Measurements from ENCODE around the gene CORO7.
"Not testable (repeated sequence)": the region's sequence is repeated elsewhere in the genome, so short reads cannot be mapped to it uniquely, and the experiment has no call there.

Gene CORO7

DNA sequence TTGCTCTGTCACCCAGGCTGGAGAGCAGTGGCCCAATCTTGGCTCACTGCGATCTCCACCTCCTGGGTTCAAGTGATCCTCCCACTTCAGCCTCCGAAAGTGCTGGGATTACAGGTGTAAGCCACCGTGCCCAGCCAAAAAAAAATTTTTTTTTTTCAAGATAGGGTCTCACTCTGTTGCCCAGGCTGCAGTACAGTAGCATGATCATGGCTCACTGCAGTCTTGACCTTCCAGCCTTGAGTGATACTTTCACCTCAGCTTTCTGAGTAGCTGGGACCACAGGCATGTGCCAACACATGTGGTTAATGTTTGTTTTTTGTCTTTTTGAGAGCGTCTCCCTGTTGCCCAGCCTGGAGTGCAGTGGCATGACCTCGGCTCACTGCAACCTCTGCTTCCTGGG lies 63.6 kb downstream of the CORO7 start:
- DNase-seq: no peak

DNA sequence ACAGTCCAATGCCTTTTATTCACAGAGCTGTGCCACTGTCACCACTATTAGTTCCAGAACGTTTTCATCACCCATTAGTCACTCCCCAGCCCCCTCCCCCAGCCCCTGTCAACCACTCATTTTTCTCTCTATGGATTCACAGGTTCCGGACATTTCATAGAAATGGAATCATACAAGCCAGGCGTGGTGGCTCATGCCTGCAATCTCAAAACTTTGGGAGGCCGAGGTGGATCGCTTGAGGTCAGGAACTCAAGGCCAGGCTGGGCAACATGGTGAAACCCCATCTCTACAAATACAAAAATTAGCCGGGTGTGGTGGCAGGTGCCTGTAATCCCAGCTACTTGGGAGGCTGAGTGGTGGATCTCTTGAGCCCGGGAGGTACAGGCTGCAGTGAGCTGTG lies 64.5 kb downstream of the CORO7 start:
- no peak for DNase-seq

DNA sequence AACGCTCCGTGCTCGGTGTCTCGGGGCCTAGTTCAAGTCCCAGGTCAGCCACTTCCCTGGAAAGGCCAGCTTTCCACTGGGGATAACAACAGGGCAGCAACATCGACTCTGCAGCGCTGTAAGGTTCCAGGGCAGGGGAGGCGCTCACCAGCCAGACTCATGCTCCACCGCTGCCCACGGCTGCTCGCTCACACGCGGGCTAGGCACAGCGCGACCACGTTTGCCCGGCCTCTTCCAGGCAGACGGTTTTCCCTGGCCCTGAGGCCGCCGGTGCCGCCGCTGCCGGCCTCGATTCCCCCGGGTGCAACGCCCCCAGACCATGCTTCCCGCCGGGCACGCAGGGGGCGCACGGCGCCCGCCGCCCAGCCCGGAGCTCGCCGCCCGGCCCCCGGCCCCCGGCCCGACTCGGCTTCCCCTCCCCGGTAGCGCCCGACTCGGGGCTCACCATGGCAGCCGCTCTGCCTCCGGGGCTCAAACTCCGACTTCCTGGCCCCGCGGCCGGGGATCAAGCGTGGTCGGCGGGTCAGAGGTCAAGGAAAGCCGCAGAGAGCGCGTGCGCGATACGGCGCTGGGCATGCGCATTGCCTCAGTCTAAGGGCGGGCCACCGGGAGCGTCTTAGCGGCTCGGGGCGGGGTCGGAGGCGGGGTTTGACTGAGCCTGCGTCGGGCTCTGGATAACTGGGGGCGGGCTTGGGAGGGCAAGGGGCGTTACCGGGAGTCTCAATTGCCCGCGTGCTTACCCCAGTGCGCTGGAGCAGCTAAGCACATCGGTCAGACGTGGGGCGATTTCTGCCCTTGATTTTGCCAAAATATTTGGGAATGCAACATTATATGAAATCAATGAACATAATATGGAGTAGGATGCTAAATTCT lies 65.4 kb downstream of the CORO7 start, which contains the start of gene PAM16:
Gene PAM16, minus strand, starts transcription at position 535 of the 873 bp plus-strand sequence. Its CDS starts 87 bp downstream, at position 448.
- peak; percentile 83 for DNase-seq

DNA sequence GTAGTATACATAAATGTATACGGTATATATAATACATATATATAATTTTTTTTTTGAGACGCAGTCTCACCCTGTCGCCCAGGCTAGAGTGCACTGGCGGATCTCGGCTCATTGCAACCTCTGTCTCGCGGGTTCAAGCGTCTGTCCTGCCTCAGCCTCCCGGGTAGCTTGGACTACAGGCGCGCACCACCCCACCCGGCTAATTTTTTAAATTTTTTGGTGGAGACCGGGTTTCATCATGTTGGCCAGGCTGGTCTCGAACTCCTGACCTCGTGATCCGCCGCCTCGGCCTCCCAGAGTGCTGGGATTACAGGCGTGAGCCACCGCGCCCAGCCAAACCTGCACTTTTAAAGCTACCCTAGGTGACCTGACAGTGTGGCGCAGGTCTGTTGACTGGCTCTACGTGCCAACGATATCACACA lies 66.0 kb downstream of the CORO7 start:
- DNase-seq: no peak

DNA sequence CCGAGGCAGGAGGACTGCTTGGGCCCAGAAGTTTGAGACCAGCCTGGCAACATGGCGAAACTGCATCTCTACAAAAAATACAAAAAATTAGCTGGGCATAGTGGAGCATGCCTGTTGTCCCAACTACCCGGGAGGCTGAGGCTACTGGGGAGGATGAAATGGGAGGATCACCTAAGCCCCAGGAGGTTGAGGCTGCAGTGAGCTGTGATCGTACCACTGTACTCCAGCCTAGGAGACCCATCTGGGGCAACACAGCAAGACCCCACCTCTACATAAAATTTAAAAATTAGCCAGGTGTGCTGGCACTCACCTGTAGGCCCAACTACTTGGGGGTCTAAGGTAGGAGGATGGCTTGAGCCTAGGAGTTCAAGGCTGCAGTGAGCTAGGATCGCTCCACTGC lies 67.1 kb downstream of the CORO7 start:
- no peak for DNase-seq

DNA sequence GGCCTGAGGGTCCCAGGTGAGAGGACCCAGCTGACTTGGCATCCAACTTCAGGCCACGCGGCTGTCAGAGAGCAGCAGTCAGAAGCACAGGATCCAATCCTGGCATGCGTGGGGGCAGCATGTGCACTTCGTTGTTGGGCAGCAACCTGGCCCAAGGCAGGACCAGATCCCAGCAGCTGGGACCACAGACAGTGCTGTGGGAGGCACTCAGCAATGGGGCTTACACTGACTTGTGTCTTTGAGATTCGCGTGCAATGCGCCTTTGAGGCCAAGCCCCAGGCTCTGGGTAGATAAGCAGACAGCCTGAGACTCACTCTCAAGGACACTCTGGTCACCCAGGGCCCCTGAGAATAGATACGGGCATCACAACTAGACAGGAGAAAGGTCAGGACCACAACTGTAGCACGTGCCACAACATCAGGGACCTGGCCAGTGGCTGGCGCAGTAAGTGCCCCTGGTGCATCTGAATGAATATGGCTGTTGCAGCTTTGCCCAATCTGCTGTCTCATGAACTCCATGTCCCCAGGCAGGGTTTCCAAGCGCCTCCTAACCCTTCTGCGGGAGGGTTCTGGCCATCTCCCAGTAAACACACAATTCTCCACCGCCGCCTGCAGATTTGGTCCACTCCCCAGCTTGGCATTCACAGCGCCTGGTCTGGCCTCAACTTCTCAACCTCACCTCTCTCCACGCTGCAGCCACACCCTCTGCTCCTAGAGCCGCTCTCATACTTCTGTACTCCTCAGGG lies 68.5 kb downstream of the CORO7 start:
- DNase-seq: no peak

DNA sequence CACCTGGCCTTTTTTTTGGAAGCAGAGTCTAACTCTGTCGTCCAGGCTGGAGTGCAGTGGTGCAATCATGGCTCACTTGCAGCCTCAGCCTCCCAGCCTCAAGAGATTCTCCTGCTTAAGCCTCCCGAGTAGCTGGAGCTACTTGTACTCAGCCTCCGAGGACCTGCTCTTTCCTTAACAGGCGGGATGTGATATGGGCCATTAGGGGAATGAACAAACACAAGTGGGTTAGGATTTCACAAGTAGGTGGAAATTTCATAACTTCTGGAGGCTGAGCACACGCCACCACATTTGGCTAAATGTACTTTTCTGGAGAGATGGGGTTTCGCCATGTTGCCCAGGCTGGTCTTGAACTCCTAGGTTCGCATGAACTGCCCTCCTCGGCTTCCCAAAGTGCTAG lies 69.4 kb downstream of the CORO7 start:
- no peak for DNase-seq

DNA sequence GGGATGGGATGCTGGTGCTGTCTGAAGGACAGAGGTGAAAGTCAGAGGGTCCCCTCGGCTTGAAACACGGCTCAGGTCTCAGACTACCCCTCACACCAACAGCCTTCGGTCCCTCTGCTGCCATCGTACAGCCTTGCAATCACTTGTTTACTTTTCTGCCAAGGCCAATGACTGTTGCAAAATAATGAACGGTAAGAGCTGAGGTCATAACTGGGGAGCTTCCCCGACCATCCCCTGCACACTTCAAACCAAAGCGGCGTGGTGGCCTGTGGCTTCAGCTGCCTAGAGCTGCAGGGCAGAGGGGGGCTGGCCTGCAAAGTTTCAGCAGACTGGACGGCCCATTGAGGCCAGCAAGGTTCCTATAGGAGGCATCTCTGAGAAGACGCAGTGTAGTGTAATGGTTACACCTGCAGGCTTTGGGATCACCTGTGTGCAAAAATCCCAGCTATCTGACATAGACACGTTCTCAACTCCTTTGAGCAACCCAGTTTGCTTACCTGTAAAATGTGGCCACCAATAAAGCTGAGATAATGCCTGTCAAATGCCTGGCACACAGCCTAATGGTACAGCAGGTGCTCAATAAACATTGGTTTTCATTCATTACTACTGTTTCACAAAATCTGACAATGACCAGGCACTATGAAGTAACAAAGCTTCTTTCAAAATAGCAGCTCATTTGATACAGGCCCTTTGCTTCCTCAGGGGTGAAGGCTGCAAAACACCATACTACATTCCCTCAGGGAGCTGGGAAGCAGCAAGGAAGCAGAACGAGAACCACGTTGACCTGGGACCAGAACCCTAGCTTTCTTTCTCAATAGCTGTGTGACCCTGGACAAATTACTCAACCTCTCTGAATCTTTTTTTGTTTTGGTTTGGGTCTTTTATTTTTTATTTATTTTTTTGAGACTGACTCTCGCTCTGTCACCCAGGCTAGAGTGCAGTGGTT lies 70.3 kb downstream of the CORO7 start:
- DNase-seq: no peak

DNA sequence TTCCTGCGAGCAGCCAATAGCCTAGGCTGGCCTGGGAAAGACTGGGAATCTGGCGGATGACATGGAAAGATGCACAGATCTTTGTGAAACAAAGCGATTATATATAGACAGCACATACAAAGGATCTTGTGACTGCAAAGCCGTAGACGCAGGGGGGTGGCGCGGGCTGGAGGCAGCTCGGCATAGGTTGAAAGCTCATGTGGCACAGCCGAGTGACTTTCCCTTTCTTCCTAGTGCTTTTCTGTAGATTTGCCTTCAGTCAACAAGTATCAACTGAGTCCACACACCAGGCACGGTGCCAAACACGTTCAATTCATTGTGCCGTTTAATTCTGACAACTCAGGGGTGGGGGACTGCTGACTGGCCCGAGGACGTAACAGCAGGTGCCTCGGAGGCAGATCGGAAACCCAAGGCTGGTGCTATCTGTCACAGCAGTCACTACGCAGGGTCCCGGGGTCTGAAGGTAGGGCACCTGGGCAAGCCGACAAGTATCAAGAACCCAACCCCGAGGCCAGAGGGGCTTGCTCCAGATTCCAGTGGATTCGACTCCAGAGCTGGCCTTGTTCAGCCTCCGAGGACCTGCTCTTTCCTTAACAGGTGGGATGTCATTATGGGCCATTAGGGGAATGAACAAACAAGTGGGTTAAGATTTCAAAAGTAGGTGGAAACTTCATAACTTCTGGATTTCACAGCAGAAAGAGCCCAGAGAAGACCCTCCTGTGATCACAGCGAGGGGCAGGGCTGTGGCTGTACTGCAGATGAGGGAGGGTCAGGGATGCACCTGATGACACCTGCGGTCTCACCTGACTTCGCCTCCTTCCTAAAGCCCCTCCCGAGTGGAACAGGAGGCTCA lies 71.2 kb downstream of the CORO7 start:
- DNase-seq: no peak

DNA sequence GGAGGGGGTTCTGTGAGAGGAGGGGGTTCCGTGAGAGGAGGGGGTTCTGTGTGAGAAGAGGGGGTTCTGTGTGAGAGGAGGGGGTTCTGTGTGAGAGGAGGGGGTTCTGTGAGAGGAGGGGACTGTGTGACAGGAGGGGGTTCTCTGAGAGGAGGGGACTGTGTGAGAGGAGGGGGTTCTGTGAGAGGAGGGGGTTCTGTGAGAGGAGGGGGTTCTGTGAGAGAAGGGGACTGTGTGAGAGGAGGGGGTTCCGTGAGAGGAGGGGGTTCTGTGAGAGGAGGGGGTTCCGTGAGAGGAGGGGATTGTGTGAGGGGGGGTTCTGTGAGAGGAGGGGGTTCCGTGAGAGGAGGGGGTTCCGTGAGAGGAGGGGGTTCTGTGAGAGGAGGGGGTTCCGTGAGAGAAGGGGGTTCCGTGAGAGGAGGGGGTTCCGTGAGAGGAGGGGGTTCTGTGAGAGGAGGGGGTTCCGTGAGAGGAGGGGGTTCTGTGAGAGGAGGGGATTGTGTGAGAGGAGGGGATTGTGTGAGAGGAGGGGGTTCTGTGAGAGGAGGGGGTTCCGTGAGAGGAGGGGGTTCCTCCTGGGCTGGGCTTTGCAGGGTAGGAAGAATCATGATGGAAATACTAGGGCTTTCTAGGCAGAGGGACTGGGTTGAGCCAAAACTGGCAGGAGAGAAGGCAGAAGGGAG lies 72.0 kb downstream of the CORO7 start:
- not testable (repeated sequence) for DNase-seq

DNA sequence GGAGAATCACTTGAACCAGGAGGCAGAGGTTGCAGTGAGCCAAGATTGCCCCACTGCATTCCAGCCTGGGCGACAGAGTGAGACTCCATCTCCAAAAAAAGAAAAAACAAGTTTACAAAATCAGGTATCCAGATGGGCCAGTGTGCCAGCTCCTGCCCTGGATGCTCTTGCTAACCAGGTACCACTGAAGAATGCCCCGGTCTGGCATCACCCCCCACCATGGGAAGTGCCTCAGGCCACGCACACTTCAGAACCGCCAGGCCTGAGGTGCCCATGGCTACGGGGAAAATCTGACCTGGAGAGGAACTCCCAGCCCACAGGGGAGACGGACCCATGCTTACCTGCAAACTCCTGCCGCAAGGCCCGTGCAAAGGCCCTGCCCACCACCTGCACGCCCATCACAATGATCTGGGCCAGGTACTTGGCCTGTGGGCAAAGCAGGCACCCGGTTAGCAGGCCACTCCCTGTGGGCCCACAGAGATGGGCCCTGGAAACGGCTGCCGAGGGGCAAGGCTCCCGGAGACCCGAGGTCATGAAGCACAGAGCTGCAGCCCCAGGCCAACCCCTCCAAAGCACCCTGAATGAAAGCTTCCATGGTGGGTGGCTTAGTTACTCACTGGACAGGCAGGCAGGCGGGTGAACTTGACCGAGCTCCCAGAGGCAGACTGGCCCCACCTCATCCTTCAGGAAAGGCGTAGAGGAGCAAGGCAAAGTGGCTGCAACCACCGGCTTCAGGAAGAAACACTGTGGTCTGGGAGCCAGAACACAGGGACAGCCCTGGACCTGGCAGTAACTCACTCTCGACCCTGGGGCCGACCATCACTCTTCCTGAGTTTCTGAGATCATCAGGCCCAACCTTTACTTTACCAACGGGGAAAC lies 73.3 kb downstream of the CORO7 start:
- no peak for DNase-seq

DNA sequence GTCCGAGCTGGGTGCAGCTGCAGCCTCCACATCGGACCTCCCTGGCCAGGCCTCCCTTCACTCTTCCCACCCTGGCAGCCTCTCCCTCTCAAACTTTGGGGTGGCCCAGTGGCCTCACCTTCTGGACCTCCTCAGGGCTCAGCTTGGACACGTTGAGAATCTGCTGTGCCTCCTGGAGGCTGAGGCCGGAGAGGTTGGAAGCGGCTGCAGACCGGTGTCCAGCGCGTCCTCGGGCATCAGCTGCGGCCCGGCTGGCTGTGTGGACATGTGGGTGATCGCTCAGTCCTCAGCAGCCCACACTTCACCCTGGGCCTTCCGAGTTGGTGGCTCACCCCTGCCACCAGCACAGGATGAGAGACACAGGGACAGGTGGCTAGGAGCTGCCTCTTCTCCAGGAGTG lies 75.1 kb downstream of the CORO7 start:
- DNase-seq: no peak

DNA sequence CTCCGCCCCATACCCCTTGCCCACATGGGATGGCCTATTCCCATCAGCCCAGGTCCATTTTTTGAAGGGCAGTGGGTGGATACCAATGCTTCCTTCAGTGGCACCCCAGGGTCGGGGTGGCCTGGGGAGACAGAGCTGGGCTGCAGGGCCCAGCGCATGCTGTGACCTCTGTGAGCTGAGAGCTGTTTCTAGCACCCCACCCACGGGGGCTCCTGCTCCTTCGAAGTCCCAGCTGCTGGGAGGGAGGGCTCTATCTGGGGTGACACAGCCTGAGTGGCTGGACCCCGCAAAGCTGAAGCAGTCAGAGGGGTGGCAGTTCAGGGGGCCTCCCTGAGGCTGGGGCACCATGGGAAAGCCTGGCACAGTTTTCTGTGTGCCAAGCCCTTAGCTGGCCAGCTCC lies 76.0 kb downstream of the CORO7 start:
- DNase-seq: no peak

DNA sequence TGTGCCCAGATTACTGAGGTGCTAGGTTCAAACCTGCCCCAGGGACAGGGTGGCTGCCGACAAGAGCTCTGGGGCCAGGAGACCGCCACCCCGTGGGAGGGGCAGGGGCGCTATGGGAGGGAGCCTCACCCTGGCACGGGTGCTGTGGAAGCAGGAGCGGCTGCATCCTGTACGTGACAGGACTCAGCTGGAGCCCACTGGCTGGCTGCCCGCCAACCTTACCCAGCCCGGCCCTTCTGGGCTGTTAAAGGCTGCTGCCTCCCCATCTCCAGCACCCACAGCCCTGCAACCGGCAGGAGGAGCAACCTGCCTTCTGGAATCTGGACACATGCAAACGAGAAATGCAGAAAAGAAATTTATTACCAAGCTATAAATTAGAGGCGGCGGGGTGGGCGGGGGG lies 76.5 kb downstream of the CORO7 start:
- no peak for DNase-seq

DNA sequence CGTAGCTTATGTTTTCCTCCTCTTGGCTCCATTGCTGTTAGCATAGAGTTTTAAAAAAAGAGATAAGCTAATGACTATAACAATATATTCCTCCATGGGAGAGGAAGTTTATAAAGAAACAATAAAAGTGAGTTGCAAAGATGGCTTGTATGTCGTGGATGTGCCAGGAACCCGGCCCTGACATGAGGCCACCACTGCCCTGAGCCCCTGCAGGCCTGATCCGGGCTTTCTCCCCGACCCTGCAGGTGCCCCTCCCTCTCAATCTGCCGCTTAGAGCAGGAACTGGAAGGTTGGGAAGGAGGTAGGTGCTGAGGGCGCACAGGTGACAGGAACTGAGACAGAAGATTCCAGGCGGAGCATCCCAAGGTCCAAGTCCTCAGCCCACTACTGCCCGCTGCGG lies 76.9 kb downstream of the CORO7 start:
- DNase-seq: no peak

DNA sequence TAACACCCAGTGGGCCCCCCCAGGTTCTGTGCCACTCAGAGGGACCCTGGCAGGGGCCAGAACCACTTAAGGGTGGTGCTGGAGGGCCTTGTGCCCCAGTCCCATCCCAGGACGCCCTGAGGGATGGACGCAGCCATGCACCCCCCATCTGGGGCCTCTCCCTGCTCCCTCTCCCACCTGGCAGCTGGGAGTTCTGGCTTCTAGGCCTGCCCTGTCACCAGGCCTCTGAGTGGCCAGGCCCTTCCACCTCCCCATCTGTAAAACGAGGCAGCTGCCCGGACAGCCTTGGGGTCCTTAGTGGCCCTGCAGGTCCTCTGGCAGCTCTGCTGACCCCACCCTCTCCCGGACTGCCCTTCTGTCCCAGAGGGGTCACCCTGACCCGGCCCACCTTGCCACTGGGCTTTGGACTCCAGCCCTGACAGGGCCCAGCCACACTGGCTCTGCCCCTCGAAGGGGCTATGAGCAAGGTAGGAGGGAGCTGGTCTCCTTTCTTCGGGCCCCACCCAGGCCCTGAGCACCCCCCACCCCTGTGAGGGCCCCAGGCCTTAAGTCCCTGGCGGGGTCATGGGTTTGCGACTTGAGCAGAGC lies 77.6 kb downstream of the CORO7 start:
- no peak for DNase-seq

DNA sequence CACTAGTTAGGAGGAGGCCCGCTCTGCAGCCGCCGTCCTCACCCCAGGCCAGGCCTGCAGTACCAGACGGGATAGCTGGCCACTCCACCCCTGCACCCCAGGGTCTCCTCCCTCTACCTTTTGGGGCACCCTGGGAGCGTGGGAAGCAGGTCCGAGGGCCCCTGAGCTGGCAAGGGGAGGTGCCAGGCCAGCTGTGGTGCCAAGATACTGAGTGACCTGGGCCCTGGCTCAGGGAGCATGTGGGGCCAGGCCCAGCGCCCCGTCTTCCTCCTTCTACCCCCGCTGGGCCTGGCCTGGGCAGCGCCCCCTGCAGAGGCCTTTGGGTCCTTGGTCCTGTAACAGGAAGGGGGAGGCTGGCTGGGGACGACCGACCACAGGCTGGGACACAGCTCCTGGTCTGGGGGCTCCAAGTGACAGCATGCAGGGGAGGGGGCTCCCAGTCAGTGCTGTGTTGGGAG lies 78.2 kb downstream of the CORO7 start:
- DNase-seq: no peak

DNA sequence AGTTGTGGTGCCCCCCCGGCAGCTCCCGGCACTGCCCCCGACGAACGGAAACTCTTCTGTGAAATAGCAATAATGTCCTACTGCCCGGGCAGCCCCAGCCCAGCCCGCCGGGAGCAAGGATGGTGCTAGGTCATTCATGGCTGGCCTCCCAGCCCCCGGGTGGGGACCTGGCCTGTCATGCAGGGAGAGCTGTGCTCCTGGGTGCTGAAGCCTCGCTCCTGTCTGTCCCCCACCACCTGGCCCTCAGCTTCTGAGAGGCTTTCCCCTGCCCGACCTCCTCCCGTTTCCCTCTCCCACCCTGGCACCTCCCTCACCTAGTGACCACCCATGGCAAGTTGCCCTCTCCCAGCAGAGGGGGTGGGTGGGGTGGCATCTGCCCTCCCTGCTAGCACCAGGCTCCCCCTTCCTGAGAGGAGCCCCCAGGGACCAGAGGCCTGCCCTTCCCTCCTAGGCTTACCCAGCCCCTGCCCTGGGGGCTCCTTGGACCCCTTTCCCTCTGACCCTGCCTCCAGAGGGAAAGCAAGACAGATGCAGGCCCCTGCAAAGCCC lies 78.8 kb downstream of the CORO7 start:
- no peak for DNase-seq
